Measurements from ENCODE around the gene ZFAND2A.

GRCh38 chr7:1136841-1137516 lies 23.0 kb downstream of the ZFAND2A start:
- TF ChIP-seq CTCF (IDR thresholded peaks at IDR 0.05) (no peak), EZH2 (IDR thresholded peaks at IDR 0.05) (no peak), EZH2phosphoT487 (IDR thresholded peaks at IDR 0.05) (no peak)

Data from neural progenitor cell (in vitro differentiated cells).